ENCODE measurements around the gene SLC25A29.

Gene SLC25A29

GRCh38 chr14:100292776-100293461 is 13.3 kb downstream of the SLC25A29 start:
- DNase-seq: no peak
- no peaks in the 10 kb centered on the region for H3K27me3 Mint-ChIP-seq (ENCODE audit: low read depth, poor library complexity)
- H3K9me3 Mint-ChIP-seq: no peaks in the 10 kb centered on the region
- no peak for TF ChIP-seq CTCF (IDR thresholded peaks at IDR 0.05)
- H3K4me1 Mint-ChIP-seq: peaks cover 35% of the 10 kb centered on the region
- H3K36me3 Mint-ChIP-seq (ENCODE audit: low read depth): peaks cover 16% of the 10 kb centered on the region
- no peak overlapping the region for H3K4me3 Mint-ChIP-seq
- H3K27ac Mint-ChIP-seq: no peak overlapping the region

- Mint-ChIP-seq H3K4me3 (no peak overlapping the region), H3K27ac (no peak overlapping the region), H3K9me3 (no peaks in the 10 kb centered on the region), H3K36me3 (ENCODE audit: low read depth) (peaks cover 15% of the 10 kb centered on the region), H3K27me3 (ENCODE audit: low read depth, poor library complexity) (no peaks in the 10 kb centered on the region), H3K4me1 (peaks cover 40% of the 10 kb centered on the region)
- DNase-seq: no peak
- no peak for TF ChIP-seq CTCF (IDR thresholded peaks at IDR 0.05)
These were observed 13.9 kb downstream of the SLC25A29 start for GRCh38 chr14:100292301-100292775.

GRCh38 chr14:100291305-100292075 is 14.8 kb downstream of the SLC25A29 start:
- Mint-ChIP-seq H3K4me3 (no peak overlapping the region), H3K4me1 (peaks cover 48% of the 10 kb centered on the region), H3K27ac (peak overlapping the region; percentile 25), H3K9me3 (no peaks in the 10 kb centered on the region), H3K27me3 (ENCODE audit: low read depth, poor library complexity) (no peaks in the 10 kb centered on the region), H3K36me3 (ENCODE audit: low read depth) (peaks cover 15% of the 10 kb centered on the region)
- DNase-seq: no peak
- TF ChIP-seq CTCF (IDR thresholded peaks at IDR 0.05): no peak

GRCh38 chr14:100290607-100291304 is 15.5 kb downstream of the SLC25A29 start:
- Mint-ChIP-seq H3K27me3 (ENCODE audit: low read depth, poor library complexity) (no peaks in the 10 kb centered on the region), H3K27ac (peak overlapping the region; percentile 71), H3K4me1 (peaks cover 56% of the 10 kb centered on the region), H3K4me3 (no peak overlapping the region), H3K9me3 (no peaks in the 10 kb centered on the region), H3K36me3 (ENCODE audit: low read depth) (peaks cover 7% of the 10 kb centered on the region)
- TF ChIP-seq CTCF (IDR thresholded peaks at IDR 0.05): no peak
- DNase-seq: no peak

- no peak overlapping the region for H3K4me3 Mint-ChIP-seq
- H3K36me3 Mint-ChIP-seq (ENCODE audit: low read depth): peaks cover 6% of the 10 kb centered on the region
- DNase-seq: no peak
- no peaks in the 10 kb centered on the region for H3K27me3 Mint-ChIP-seq (ENCODE audit: low read depth, poor library complexity)
- no peaks in the 10 kb centered on the region for H3K9me3 Mint-ChIP-seq
- H3K27ac Mint-ChIP-seq: peak overlapping the region; percentile 61
- TF ChIP-seq CTCF (IDR thresholded peaks at IDR 0.05): no peak
- peaks cover 56% of the 10 kb centered on the region for H3K4me1 Mint-ChIP-seq
These were observed 16.2 kb downstream of the SLC25A29 start for GRCh38 chr14:100289916-100290606.
